Measurements from ENCODE around the gene APOBEC3H. TPM values are rescaled to one million over a fixed set of nuclear protein-coding genes. Genes with fewer than 3 reads are reported as not detected.
"Not testable (repeated sequence)": the region's sequence is repeated elsewhere in the genome, so short reads cannot be mapped to it uniquely, and the experiment has no call there.

The APOBEC3H gene
- total RNA-seq, 1 donor from 2014 or later: 0.41 TPM

DNA sequence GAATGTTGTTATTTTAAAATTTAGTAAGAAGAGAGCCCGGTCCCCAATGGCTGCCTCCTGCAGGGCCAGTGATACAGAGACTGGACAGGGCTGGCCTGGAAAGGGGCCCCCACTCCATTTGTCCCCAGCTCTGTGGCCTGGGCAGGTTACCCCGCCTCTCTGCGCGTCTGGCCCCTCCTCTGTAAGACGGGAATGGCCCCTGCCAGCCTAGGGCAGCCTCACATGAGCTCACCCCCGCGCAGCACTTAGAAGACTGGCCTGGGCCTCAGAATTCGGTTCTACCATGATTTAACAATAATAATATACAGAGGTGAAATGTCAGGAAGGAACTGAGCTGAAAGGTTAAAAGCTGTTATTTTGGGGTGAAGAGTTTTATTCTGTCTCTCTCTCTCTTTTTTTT is 18.7 kb upstream of the APOBEC3H start:
- Histone ChIP-seq H3K27me3 (ENCODE audit: low read depth) (no peaks in the 10 kb centered on the region), H3K27ac (replicated peaks) (no peak overlapping the region), H3K4me1 (peaks cover 14% of the 10 kb centered on the region), H3K4me3 (no peak overlapping the region), H3K36me3 (no peaks in the 10 kb centered on the region), H3K9me3 (replicated peaks) (no peaks in the 10 kb centered on the region)
- TF ChIP-seq, protein P1, sequence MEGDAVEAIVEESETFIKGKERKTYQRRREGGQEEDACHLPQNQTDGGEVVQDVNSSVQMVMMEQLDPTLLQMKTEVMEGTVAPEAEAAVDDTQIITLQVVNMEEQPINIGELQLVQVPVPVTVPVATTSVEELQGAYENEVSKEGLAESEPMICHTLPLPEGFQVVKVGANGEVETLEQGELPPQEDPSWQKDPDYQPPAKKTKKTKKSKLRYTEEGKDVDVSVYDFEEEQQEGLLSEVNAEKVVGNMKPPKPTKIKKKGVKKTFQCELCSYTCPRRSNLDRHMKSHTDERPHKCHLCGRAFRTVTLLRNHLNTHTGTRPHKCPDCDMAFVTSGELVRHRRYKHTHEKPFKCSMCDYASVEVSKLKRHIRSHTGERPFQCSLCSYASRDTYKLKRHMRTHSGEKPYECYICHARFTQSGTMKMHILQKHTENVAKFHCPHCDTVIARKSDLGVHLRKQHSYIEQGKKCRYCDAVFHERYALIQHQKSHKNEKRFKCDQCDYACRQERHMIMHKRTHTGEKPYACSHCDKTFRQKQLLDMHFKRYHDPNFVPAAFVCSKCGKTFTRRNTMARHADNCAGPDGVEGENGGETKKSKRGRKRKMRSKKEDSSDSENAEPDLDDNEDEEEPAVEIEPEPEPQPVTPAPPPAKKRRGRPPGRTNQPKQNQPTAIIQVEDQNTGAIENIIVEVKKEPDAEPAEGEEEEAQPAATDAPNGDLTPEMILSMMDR (IDR thresholded peaks at IDR 0.05; ENCODE audit: borderline replicate concordance): no peak
- no peak for DNase-seq
- intact Hi-C loops (cut with micrococcal nuclease): no loop called here

DNA sequence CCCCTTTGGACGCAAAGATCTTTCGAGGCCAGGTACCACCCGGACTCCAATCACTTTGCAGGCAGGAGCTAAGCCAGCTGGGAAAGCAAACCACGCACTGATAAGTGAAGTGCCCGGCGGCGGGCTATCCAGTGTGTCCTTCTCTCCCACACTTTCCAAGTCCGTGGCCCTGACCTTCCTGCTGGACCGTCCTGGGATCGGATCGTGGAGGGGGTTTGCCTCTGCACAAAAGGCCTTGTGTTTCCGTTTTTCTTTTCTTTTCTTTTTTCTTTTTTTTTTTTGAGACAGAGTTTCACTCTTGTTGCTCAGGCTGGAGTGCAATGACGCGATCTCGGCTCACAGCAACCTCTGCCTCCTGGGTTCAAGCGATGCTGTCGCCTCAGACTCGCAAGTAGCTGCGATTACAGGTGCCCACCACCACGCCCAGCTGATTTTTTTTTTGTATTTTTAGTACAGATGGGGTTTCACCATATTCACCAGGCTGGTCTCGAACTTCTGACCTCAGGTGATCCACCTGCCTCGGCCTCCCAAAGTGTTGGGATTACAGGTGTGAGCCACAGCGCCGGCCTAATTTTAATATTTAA is 17.9 kb upstream of the APOBEC3H start:
- H3K9me3 ChIP-seq (replicated peaks); H3K36me3 ChIP-seq; DNase-seq; H3K27ac ChIP-seq (replicated peaks); H3K4me3 ChIP-seq; intact Hi-C loops (cut with micrococcal nuclease); H3K27me3 ChIP-seq (ENCODE audit: low read depth): not testable (repeated sequence)
- peaks cover 14% of the 10 kb centered on the region for H3K4me1 ChIP-seq

DNA sequence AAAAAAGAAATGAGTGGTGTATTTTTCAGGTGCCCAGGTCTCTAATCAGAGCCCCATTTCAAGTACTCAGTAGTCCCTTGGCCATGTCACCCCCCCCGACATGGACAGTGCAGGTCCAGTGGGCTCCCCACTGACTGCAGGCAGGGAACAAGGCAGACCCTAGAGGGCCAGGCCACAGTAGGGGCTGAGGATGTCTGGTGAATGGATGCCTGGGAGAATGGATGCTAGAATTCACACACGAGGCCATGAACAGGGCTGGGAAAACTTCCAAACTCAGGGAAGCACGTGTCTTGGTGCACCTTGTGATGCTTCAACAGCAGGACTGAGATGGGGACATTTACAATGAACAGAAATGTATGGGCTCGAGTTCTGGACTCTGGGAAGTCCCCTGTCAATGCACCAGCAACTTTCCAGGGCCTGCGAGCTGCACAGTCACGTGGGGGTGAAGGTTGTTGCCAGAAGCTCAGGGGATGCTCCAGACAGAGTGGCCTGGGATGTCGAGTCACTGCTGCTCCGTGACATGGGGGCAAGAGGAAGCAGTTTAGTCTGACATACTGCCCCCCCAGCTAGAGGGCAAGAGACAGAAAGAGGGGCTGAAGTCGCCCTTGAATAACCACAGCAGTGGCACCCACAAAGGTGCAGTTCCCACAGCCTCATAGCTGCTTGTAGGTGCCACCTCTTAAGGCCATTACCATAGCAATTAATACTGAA is 16.8 kb upstream of the APOBEC3H start:
- Histone ChIP-seq H3K9me3 (replicated peaks) (no peaks in the 10 kb centered on the region), H3K4me1 (peaks cover 14% of the 10 kb centered on the region), H3K36me3 (no peaks in the 10 kb centered on the region), H3K27me3 (ENCODE audit: low read depth) (no peaks in the 10 kb centered on the region), H3K27ac (replicated peaks) (no peak overlapping the region), H3K4me3 (no peak overlapping the region)
- TF ChIP-seq, protein P1 (IDR thresholded peaks at IDR 0.05; ENCODE audit: borderline replicate concordance): no peak
- no peak for DNase-seq
- intact Hi-C loops (cut with micrococcal nuclease): no loop called here

DNA sequence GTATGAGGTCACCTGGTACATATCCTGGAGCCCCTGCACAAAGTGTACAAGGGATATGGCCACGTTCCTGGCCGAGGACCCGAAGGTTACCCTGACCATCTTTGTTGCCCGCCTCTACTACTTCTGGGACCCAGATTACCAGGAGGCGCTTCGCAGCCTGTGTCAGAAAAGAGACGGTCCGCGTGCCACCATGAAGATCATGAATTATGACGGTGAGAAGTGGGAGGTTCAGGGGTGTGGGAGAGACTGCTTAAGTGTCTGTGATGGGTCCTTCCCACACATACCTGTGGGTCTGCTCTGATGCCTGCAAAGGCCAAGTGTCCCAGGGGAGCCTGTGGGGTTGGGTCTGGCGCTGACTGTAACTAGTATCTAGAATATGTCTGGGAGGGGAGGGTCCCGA is 16.0 kb upstream of the APOBEC3H start:
- Histone ChIP-seq H3K27ac (replicated peaks) (no peak overlapping the region), H3K4me1 (peaks cover 14% of the 10 kb centered on the region), H3K4me3 (no peak overlapping the region), H3K27me3 (ENCODE audit: low read depth) (no peaks in the 10 kb centered on the region), H3K9me3 (replicated peaks) (no peaks in the 10 kb centered on the region), H3K36me3 (no peaks in the 10 kb centered on the region)
- DNase-seq: no peak
- intact Hi-C loops (cut with micrococcal nuclease): no loop called here
- TF ChIP-seq, protein P1 (IDR thresholded peaks at IDR 0.05; ENCODE audit: borderline replicate concordance): no peak

DNA sequence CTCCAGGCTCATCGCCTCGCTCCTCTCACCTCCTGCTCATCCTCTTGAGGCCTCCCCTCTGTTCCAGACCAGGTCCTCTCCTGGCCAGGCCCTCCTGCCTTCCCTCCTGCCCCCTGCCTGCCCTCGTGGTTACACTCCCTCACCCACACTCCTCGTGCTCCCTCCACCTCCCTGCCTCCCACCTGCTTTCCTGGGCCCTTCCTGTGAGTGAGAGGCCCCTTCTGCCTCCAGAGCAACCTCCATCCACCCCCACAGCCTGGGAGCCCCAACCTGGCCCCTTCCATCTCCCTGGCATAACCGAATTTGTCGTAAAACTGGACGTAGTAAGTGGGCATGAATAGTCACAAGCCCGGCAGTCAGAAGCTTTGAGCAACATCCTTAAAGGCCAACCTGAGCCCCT is 15.4 kb upstream of the APOBEC3H start:
- intact Hi-C loops (cut with micrococcal nuclease): no loop called here
- H3K9me3 ChIP-seq (replicated peaks): no peaks in the 10 kb centered on the region
- no peaks in the 10 kb centered on the region for H3K27me3 ChIP-seq (ENCODE audit: low read depth)
- TF ChIP-seq, protein P1 (IDR thresholded peaks at IDR 0.05; ENCODE audit: borderline replicate concordance): no peak
- H3K27ac ChIP-seq (replicated peaks): no peak overlapping the region
- H3K4me3 ChIP-seq: no peak overlapping the region
- H3K36me3 ChIP-seq: no peaks in the 10 kb centered on the region
- DNase-seq: no peak
- peaks cover 14% of the 10 kb centered on the region for H3K4me1 ChIP-seq

Data from left ventricle myocardium inferior (tissue), 1 donor.